GM12892 (cell line): ENCODE data around the gene RRN3.
"Not testable (repeated sequence)": the region's sequence is repeated elsewhere in the genome, so short reads cannot be mapped to it uniquely, and the experiment has no call there.

Experiments
- DNase-seq: peaks from one replicate; pipeline ENCODE4 v3.0.0; 2011; ENCODE audit not compliant: insufficient read length
- FAIRE-seq: peaks from 2 replicates; lab custom pipeline; 2011; peaks lifted over from hg19 to GRCh38; lab: Jason Lieb, UNC
- POLR2A ChIP-seq: IDR thresholded peaks from 2 replicates; pipeline ENCODE4 v1.6.1; 2011; ENCODE audit warnings: low read depth, low read length, control low read depth
- POLR2AphosphoS5 ChIP-seq: IDR thresholded peaks from 2 replicates; pipeline ENCODE4 v1.6.1; 2011; ENCODE audit warnings: low read depth, low read length, control low read depth

The RRN3 gene

DNA sequence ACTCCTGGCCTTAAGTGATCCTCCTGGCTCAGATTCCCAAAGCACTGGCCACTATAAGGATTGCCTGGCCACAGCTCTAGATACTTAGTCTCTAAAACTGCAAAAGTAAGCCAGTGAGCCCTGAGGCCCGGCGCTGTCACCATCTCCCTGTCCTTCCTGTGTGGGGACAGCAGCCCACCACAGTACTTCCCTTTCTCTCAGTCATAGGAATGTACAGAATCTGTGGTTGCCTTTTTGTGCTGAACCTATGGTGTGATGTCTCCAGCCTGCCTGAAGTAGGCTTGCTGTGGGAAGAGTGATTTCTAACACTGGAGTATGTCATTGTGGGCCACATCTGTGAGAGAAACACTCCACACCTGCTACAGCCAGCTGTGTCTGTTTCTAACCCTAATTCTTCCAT lies 62.9 kb downstream of the RRN3 start:
- TF ChIP-seq POLR2A, result no peak
- TF ChIP-seq POLR2AphosphoS5, result no peak
- FAIRE-seq, result no peak
- no peak for DNase-seq

DNA sequence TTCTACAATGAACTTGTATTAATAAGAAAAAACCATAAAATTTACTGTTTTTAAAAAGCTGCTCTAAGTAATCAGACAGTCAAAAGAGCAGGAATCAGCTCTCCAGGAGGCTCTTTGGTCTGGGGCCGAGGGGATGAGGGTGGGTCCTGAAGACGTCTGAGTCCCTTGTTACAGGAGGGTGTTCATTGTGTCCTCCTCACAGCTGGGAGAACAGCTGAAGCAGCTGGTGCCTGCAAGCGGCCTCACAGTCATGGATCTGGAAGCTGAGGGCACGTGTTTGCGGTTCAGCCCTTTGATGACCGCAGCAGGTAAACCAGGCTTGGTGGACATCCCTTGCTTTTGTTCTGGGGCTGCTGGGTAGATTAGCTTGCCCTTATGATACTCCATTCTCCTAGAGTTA lies 64.3 kb downstream of the RRN3 start:
- FAIRE-seq, DNase-seq: not testable (repeated sequence)

DNA sequence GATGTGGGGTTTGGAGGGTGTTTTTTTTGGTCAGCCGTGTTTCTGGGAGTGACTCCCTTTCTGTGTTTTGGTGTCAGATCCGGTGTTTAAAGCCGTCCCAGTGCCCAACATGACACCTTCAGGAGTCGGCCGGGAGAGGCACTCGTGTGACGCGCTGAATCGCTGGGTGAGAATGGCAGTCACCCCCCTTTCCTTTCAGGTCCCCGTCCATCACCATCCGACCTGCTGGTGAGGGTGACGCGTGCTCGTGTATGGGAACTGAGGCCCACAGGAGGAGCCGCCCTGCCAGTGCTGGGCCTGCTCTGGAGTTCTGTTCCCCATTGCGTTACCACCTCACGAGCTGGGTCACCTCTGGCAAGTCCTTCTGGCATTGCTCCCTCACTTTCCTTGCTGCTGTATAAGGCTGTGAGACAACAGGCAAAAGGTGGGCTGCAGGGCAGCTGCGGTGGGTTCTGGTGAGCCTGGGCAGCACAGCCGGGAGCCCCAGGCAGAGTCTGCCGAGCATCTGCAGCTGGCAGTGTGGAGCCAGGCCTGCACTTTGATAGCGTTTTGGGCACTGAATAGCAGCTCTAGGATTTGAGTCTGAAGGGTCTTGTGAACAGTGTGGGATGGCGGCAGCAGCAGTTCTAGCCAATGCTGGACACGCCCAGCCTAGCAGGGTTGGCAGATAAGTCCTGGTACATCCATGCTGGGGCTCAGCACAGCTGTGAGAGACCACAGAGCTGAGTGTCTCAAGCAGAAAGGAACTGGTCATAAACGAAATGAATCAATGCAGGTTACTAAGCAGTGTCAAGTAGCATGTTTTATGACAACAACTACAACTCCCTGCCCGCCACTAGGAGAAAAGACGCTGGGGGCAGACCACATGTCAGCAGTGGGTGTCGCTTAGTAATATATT lies 65.0 kb downstream of the RRN3 start:
- DNase-seq, FAIRE-seq: not testable (repeated sequence)

DNA sequence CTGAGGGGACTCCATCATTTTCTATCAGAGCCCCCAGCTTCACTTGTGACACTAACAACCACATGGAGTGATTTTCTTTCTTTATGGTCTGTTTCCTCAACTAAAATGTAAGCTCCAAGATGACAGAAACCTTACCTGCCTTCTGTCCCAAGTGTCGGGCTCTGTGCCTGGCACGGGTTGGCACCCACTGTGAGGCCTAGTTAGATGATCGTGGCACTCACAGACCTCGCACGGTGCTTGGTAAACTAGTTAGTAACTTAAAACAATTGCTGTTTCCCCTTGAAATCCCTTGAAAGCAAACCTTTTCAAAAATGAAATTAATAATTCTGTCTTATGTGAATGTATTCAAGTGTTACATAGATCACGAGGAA lies 65.7 kb downstream of the RRN3 start:
- not testable (repeated sequence) for FAIRE-seq, DNase-seq

DNA sequence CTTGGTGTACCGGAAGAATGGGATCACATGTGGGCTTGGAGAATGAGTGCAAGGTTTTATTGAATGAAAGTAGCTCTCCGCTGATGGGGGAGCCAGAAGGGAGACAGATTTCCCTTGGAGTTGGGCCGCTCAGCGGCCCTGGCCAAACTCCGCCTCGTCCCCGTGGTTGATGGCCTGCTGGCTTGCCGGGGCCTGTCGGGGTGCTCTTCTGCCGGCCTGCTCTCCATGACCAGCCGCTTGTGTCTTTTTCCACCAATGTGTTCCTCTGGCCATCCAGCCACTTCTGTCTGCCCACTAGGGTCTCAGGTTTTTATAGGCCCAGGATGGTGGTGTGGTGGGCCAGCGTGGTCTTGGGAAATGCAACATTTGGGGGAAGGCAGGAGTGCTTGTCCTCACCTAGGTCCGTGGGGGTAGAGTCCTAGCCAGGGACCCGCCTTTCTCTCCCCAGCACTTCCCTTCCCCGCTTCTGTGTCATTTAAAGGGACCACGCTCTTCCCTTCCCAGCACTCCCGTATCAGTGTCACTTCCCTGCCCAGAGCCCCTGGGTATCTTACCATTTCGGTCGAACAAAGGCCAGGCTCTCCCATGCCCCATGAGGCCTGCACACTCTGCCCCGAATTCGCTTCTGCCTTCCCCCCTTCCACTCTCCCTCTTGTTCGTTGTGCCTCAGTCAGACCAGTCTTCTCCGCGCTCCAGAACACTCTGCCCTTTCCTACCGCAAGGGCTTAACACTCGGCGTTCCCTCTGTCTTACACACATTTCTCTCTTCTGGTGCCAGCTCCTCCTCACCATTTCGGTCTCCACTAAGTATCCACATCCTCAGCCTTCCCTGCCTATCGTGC lies 66.3 kb downstream of the RRN3 start:
- FAIRE-seq, result not testable (repeated sequence)

DNA sequence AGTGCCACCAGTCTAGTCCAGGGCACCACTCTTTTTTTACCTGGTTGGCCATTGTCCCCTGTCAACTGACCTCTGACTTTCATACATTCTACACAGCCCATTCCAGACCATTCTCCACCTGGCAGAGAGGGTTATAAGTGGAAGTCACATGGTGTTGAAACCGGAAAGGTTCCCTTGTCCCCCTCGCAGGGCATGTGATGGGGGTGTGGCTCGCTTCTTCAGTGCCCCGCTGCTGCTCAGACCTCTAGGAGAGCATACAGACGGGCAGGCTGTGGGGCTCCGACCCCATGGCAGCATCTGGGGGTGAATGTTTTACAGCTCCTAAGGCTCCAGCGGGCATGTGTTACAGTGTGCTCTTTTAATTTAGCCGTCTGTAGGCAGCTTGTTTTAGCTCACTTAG lies 67.0 kb downstream of the RRN3 start:
- not testable (repeated sequence) for FAIRE-seq, DNase-seq

More for the DNA sequence above, 66.3 kb downstream of the RRN3 start:
- DNase-seq, result not testable (repeated sequence)

DNA sequence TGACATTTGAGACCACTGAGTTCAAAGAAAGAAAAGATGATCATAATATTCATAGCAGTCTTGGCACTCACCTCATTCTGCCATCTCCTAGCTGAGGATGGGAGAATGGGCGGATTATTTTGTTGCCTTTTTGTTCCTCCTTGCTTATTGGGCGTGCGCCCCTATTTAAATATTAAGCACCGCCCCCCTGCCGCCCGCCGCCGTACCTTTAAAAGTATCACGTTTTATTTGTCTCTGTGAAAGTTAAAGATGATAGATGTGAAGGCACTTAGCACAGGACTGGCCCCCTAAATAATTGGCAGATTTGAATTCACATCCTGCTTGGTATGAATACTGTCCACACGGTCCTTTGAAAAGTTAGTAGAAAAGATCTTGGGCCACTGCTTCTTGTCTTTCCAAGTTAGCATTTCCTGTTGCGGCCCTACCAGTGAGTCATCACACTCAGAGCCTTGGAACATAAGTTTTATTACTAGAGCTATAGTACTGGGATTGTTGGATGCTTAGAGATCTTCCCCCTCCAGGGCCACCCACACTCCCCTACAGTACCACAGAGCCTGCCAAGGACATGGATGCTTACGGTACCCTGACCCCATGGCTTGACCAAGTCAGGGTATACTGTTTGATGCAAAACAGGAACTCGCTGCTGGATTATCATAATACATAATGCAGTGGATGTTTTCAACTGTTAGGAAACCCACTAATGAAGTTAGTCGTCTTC lies 68.7 kb downstream of the RRN3 start:
- DNase-seq, result not testable (repeated sequence)

DNA sequence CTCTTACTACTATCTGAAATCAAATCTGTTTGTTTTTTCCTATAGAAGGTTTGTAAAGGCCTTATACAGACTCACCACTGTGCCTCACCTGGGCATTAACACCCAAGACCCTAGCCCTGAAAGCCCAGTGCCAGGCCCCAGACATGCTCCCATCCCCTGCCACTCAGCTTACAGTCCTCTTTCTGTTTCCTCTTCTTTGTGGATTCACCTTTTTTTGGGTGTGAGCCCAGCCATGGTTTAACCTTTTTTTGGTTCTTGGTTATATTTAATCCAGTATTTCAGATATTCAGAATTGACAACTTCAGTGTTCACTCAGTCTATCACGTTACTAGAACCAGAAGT lies 69.2 kb downstream of the RRN3 start:
- not testable (repeated sequence) for FAIRE-seq, DNase-seq

More for the DNA sequence above, 68.7 kb downstream of the RRN3 start:
- not testable (repeated sequence) for FAIRE-seq

DNA sequence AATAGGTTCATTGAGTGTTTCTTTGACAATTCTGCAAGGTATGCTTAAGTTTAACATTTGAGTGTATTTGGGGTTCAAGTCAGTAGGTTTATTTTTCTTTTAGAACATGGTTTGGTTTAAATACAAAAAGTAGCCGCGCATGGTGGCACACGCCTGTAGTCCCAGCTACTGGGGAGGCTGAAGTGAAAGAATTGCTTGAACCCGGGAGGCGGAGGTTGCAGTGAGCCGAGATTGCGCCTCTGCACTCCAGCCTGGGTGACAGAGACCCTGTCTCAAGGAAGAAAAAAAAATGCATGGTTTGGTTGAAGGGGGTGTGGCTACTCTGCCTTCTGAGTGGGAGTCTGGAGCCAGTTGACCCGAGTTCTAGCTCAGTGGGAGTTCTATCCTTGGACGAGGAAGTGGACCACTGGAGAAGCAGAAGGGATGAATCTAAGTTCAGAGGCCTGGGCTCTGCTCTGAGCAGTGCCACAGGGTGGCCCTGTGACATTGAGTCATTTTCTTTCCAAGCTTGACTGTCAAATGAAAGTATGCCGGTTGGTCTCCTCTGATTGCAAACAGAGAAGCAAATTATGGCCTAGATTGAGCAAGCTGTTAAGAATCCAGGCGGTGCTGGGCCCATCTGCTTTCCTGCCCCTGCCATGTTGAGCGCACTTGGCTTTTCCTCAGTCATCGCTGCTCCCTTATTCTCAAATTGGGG lies 70.5 kb downstream of the RRN3 start:
- not testable (repeated sequence) for DNase-seq, FAIRE-seq

DNA sequence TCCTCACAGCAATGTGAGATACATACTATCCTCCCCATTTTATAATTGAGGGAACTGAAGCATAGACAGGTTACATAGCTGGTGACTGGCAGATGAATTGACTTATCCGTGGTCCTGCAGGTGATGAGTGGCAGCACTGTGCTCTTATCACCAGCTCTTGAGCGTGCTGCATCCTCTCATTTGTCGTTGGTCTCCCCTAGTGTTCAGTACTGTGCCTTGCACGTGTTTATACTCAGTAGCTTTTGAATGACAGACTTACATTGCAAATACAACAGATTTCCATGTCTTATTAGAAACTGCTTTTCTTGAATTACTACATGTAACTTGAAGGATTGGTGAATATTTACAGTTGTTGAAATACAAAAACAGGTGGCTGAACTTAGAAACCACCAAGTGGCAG lies 71.9 kb downstream of the RRN3 start:
- not testable (repeated sequence) for FAIRE-seq, DNase-seq

DNA sequence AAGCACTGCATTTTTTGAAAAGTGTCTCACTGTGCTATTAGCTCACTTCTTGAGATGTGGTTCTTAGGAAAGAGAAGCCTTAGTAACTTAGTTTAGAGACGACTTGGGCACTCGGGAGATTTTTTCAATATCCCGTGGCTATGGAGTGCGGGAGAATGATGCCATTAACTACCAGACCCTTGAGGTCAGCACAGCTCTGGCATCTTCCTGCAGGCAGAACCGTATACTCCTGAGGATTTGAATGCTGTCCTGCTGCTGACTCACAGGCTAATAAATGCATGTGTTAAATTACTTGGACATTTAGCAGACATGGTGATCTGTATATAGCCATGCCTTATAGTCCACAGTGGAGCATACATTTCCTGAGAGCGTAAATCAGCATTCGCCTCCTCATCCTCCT lies 72.6 kb downstream of the RRN3 start:
- not testable (repeated sequence) for DNase-seq, FAIRE-seq

DNA sequence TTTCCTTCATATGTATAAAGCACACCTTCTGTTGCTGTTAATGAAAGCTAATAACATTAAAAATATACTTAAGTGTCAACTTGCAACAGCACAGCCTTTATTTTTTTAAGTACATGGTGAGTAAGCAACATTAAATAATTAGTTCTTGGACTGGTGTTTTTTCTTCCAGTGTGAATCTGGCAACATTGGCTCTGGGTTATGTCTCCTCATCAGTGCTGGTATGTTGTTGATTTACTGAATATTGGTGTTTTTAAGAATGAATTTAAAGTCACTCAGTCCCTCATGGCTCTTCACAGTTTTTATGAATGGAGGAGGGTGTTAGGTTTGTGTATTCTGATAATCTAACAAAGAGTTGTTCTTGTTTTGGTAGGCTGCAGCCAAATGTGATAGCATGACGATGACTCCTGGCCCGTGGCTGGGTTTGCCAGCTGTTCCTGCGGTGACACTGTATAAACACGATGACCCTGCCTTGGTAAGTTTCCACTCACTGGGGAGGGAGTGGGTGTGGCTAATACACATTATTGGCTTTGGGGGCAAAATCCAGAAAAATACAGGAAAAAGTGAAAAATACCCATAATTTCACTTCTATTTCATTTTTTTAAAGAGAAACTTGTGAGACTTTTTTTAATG lies 77.0 kb downstream of the RRN3 start:
- not testable (repeated sequence) for DNase-seq, FAIRE-seq

DNA sequence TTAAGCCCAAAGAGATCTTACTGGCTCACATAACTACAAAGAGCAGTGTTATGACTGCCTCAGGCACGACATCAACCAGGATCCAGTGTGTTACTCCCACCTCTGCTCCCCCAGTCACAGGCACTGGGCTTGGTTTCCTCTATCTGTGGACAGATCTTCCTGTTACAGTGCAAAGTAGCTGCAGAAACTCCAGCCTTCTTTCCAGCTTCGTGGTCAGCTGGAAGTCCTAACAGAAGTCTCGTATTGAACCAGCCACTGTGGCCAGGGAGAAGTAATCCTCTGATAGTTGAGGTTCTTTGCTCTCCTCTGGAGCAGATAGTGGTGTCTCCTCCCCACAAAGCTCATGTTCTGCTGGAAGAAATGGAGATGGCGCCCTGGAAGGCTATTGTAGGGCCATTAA lies 77.7 kb downstream of the RRN3 start:
- not testable (repeated sequence) for DNase-seq, FAIRE-seq

DNA sequence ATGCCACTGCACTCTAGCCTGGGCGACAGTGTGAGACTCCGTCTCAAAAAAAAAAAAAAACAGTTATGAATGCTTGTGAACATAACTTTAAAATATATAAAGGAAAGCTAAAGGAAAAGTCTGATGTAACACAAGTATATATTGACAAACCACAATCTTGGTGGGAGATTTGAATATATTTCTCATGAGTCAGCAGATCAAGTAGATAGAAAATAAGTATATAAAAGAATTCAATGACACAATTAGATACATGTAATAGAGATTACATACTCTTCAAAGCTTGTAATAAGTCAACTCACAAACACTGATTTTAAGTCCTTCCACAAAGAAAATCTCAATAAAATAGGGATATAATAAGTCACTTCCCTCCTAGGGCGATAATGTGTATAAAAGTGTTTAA lies 78.4 kb downstream of the RRN3 start:
- DNase-seq, FAIRE-seq: not testable (repeated sequence)

DNA sequence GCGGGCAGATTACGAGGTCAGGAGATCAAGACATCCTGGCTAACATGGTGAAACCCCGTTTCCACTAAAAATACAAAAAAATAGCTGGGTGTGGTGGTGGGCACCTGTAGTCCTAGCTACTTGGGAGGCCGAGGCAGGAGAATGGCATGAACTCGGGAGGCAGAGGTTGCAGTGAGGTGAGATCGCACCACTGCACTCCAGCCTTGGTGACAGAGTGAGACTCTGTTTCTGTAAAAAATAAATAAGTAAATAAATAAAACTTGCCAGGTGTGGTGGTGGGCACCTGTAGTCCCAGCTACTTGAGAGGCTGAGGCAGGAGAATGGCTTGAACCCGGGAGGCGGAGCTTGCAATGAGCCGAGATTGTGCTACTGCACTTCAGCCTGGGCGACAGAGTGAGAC lies 81.1 kb downstream of the RRN3 start:
- not testable (repeated sequence) for DNase-seq, FAIRE-seq
